Measurements from ENCODE around the gene BICDL1. TPM values are rescaled to one million over a fixed set of nuclear protein-coding genes. Genes with fewer than 3 reads are reported as not detected.
"Not testable (repeated sequence)": the region's sequence is repeated elsewhere in the genome, so short reads cannot be mapped to it uniquely, and the experiment has no call there.

The BICDL1 gene
- total RNA-seq, 1 donor = not detected

DNA sequence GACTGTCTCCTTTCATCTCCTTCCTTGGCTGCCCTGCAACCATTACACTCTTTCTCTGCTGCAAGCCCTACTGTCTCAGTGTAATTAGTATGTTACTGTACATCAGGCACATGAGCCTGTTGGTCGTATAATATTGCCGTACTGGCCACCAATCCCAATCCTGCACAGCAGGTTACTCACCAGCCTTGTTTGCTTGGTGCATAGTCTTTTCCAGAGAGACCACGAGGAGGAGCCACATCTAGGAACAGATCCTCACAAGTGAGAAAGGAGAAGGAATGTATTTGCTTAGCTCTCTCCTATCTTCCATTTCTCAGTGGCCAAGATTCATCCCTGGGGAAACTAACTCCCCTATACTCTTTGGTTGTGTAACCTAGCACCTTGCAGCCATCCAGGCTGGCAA is 33.0 kb upstream of the BICDL1 start:
- H3K4me3 ChIP-seq (ENCODE audit: low read depth, low read length) = no peak overlapping the region
- TF ChIP-seq, protein P1, sequence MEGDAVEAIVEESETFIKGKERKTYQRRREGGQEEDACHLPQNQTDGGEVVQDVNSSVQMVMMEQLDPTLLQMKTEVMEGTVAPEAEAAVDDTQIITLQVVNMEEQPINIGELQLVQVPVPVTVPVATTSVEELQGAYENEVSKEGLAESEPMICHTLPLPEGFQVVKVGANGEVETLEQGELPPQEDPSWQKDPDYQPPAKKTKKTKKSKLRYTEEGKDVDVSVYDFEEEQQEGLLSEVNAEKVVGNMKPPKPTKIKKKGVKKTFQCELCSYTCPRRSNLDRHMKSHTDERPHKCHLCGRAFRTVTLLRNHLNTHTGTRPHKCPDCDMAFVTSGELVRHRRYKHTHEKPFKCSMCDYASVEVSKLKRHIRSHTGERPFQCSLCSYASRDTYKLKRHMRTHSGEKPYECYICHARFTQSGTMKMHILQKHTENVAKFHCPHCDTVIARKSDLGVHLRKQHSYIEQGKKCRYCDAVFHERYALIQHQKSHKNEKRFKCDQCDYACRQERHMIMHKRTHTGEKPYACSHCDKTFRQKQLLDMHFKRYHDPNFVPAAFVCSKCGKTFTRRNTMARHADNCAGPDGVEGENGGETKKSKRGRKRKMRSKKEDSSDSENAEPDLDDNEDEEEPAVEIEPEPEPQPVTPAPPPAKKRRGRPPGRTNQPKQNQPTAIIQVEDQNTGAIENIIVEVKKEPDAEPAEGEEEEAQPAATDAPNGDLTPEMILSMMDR (IDR thresholded peaks at IDR 0.05; ENCODE audit: insufficient read depth, low read length) = no peak
- no peak for DNase-seq (ENCODE audit: low read depth)

DNA sequence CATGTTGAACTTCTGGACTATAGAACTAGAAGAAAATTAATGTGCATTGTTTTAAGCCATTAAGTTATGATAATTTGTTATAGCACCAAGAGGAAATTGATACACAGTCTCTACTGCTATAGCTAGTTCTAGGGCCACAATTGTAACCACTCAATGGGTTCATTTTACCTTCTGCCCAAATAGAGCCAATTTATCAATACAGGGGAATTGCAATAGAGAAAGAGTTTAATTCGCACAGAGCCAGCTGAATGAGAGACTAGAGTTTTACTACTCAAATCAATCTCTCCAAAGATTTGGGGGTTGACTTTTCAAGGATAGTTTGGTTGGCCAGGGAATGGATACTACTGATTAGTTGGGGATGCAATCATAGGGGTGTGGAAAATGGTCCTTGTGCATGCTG is 31.9 kb upstream of the BICDL1 start:
- no peak for DNase-seq (ENCODE audit: low read depth)
- TF ChIP-seq, protein P1 (IDR thresholded peaks at IDR 0.05; ENCODE audit: insufficient read depth, low read length) = no peak

DNA sequence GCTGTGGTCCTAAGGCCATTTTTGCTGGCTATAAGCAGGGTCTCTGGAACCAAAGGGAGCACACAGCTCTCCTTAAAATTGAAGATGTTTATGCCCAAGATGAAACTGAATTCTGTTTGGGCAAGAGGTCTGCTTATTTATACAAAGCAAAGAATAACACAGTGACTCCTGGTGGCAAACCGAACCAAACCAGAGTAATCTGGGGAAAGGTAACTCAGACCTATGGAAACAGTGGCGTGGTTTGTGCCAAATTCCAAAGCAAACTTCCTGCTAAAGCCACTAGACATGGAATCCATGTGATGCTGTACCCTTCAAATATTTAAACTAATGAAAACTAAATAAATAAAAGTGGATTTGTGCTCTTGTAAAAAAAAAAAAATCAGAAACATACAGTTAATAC is 29.6 kb upstream of the BICDL1 start:
- DNase-seq (ENCODE audit: low read depth) = no peak
- TF ChIP-seq, protein P1 (IDR thresholded peaks at IDR 0.05; ENCODE audit: insufficient read depth, low read length) = no peak
- H3K4me3 ChIP-seq (ENCODE audit: low read depth, low read length) = no peak overlapping the region

More for the DNA sequence above, 31.9 kb upstream of the BICDL1 start:
- H3K4me3 ChIP-seq (ENCODE audit: low read depth, low read length) = no peak overlapping the region

DNA sequence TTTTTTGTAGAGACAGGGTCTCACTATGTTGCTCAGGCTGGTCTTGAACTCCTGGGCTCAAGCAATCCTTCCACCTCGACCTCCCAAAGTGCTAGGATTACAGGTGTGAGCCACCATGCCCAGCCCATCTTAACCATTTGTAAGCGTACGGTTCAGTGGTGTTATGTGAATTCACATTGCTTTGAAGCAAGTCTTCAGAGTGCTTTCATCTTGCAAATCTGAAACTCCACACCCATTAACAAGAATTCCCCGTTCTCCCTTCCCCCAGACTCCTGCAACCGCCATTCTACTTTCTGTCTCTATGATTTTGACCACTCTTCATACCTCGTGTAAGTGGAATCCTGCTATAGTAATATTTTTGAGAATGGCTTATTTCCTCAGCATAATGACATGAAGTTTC is 24.9 kb upstream of the BICDL1 start:
- TF ChIP-seq, protein P1 (IDR thresholded peaks at IDR 0.05; ENCODE audit: insufficient read depth, low read length) = no peak
- H3K4me3 ChIP-seq (ENCODE audit: low read depth, low read length) = no peak overlapping the region
- no peak for DNase-seq (ENCODE audit: low read depth)

DNA sequence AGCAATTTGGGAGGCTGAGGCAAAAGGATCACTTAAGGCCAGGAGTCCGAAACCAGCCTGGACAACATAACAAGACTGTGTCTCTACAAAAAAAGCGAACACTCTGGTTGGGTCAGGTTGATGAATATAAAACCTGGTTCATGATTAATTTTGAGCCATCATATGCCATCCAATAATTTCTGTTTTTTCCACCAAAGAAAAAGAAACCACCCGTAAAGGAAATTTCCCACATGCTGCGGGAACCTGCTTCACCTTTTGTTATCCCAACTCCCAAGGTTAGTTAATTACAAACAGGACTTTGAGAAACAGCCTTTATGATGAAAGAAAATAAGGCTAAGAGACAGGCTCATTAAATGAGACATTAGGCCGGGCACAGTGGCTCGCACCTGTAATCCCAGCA is 24.1 kb upstream of the BICDL1 start:
- TF ChIP-seq, protein P1 (IDR thresholded peaks at IDR 0.05; ENCODE audit: insufficient read depth, low read length) = no peak
- DNase-seq (ENCODE audit: low read depth) = no peak

DNA sequence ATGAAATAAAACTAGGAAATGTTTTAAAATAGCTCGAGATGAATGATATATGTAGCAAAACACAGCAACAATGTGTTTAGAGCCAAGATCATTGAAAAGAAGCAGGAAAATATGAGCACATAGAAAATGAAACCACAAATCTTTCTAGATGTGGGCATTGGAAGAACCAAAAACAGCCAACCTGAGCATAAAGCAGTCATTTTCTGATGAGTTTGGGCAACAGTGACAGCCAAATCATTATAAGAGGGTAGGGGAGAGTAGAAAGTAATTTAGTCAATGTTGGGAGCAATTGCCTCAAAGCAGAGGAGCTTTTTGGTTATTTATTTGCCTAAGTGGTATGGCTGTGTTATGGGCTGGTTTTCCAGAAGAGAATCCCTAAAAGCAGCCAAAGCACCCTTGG is 8.8 kb upstream of the BICDL1 start:
- no peak for DNase-seq (ENCODE audit: low read depth)
- H3K4me3 ChIP-seq (ENCODE audit: low read depth, low read length) = no peak overlapping the region
- TF ChIP-seq, protein P1 (IDR thresholded peaks at IDR 0.05; ENCODE audit: insufficient read depth, low read length) = no peak

More for the DNA sequence above, 24.1 kb upstream of the BICDL1 start:
- no peak overlapping the region for H3K4me3 ChIP-seq (ENCODE audit: low read depth, low read length)

DNA sequence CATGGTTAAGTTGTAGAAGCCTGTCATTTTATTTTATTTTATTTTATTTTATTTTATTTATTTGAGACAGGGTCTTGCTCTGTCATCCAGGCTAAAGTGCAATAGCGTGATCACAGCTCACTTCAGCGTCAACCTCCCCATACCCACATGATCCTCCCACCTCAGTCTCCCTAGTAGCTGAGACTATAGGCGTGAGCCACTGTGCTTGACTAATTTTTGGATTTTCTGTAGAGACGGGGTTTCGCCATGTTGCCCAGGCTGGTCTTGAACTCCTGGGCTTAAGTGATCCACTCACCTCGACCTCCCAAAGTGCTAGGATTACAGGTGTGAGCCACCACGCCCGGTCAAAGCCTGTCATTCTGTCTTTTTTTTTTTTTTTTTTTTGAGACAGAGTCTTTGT is 8.3 kb upstream of the BICDL1 start:
- not testable (repeated sequence) for H3K4me3 ChIP-seq (ENCODE audit: low read depth, low read length); DNase-seq (ENCODE audit: low read depth)
